K562 (cell line): Measurements from ENCODE around the gene BBS5.

Experiments
- NUFIP1 ChIP-seq: fragments of 450-650 bp; IDR thresholded peaks from 2 replicates; pipeline ENCODE4 v1.6.1; 2018; ENCODE audit not compliant: partially characterized antibody
- PML ChIP-seq: IDR thresholded peaks from 2 replicates; pipeline ENCODE4 v1.6.1; 2012; ENCODE audit warnings: low read length, inconsistent platforms
- SAFB ChIP-seq: fragments of 200-400 bp; formaldehyde crosslinking; IDR thresholded peaks from 2 replicates; pipeline ENCODE4 v1.6.1; 2017; ENCODE audit warnings: low read depth, low read length, borderline replicate concordance
- THAP7 ChIP-seq: fragments of 250-450 bp; sonication (Bioruptor Pico); IDR thresholded peaks from 2 replicates; pipeline ENCODE4 v1.5.0; 2021
- ZBTB11 ChIP-seq, 3 experiments: fragments of 200-800 bp in 1 of 3; fragments of 250-450 bp in 1 of 3; fragments of 450-650 bp in 1 of 3; sonication (Bioruptor Pico) in 1 of 3; sonication (Bioruptor generic) in 1 of 3; formaldehyde crosslinking in 1 of 3; IDR thresholded peaks; 2 replicates each; pipeline versions ENCODE4 v1.6.1 to v1.8.0; 2016 to 2022; ENCODE audit warnings: mild to moderate bottlenecking in 2 of 3, missing genetic modification characterization in 2 of 3, missing compliant biosample characterization in 1 of 3, moderate library complexity in 1 of 3
- ZBTB40 ChIP-seq, 2 experiments: fragments of 450-650 bp in 1 of 2; sonication (generic) in 1 of 2; formaldehyde crosslinking in 1 of 2; IDR thresholded peaks; 2 replicates each; pipeline versions ENCODE4 v1.7.1 to v1.9.0; 2016 to 2022; ENCODE audit warnings: inconsistent platforms in 1 of 2, mild to moderate bottlenecking in 1 of 2, missing genetic modification reagents in 1 of 2

GRCh38 chr2:169526451-169526850 lies 47.2 kb downstream of the BBS5 start:
- TF ChIP-seq PML: no peak
- no peak for TF ChIP-seq SAFB
- no peak for TF ChIP-seq THAP7 (CRISPR knock-in tag)
- no peak for TF ChIP-seq ZBTB11 (CRISPR knock-in tag; IDR thresholded peaks at IDR 0.05)
- no peak for TF ChIP-seq NUFIP1
- no peak for TF ChIP-seq ZBTB40 (IDR thresholded peaks at IDR 0.05)
- TF ChIP-seq ZBTB40 (CRISPR knock-in tag; IDR thresholded peaks at IDR 0.05): no peak
